ENCODE measurements around the gene VGF.

VGF gene

GRCh38 chr7:101128040-101128834 lies 37.1 kb downstream of the VGF start:
- H3K27me3 ChIP-seq (ENCODE audit: insufficient read depth, poor library complexity, severe bottlenecking), result no peaks in the 10 kb centered on the region
- H3K27ac ChIP-seq (replicated peaks), result no peak overlapping the region
- no peak overlapping the region for H3K4me3 ChIP-seq (replicated peaks; ENCODE audit: insufficient read depth, low read length)
- TF ChIP-seq GABPA (IDR thresholded peaks at IDR 0.05; ENCODE audit: low read depth) (no peak), POLR2AphosphoS5 (IDR thresholded peaks at IDR 0.05; ENCODE audit: low read depth) (no peak), SPI1 (IDR thresholded peaks at IDR 0.05; ENCODE audit: borderline replicate concordance, low read depth) (no peak), CTCF (IDR thresholded peaks at IDR 0.05; ENCODE audit: insufficient read depth, low read length) (no peak)
- no peak for DNase-seq (ENCODE audit: low read depth in 1 of 2, low spot score in 1 of 2)

- DNase-seq (ENCODE audit: low read depth in 1 of 2, low spot score in 1 of 2), result no peak
- Histone ChIP-seq H3K27me3 (ENCODE audit: insufficient read depth, poor library complexity, severe bottlenecking) (peaks cover 3% of the 10 kb centered on the region), H3K4me3 (replicated peaks; ENCODE audit: insufficient read depth, low read length) (no peak overlapping the region), H3K27ac (replicated peaks) (no peak overlapping the region)
- TF ChIP-seq POLR2AphosphoS5 (IDR thresholded peaks at IDR 0.05; ENCODE audit: low read depth) (no peak), REST (IDR thresholded peaks at IDR 0.05; ENCODE audit: insufficient replicate concordance, low read depth) (no peak), SPI1 (IDR thresholded peaks at IDR 0.05; ENCODE audit: borderline replicate concordance, low read depth) (no peak), CTCF (IDR thresholded peaks at IDR 0.05; ENCODE audit: insufficient read depth, low read length) (no peak), GABPA (IDR thresholded peaks at IDR 0.05; ENCODE audit: low read depth) (no peak)
Measured at GRCh38 chr7:101127460-101128039, 37.8 kb downstream of the VGF start.

DNA sequence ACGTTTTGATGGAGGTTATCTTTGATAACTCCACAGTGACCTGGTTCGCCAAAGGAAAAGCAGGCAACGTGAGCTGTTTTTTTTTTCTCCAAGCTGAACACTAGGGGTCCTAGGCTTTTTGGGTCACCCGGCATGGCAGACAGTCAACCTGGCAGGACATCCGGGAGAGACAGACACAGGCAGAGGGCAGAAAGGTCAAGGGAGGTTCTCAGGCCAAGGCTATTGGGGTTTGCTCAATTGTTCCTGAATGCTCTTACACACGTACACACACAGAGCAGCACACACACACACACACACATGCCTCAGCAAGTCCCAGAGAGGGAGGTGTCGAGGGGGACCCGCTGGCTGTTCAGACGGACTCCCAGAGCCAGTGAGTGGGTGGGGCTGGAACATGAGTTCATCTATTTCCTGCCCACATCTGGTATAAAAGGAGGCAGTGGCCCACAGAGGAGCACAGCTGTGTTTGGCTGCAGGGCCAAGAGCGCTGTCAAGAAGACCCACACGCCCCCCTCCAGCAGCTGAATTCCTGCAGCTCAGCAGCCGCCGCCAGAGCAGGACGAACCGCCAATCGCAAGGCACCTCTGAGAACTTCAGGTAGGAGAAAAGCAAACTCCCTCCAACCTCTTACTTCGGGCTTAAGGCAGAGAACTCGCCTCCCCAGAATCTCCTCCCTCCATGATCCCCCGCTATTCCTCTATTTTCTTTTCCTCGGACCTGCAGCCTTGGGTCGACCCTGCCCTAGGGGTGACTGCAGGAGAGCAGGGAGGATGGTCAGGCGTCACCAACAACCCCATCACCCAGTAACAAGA lies 38.5 kb downstream of the VGF start, which contains the start of gene SERPINE1:
Gene SERPINE1, plus strand, starts transcription at position 454 of the 809 bp plus-strand sequence. CDS start 1,290 bp downstream, outside the sequence.
- Histone ChIP-seq H3K27ac (replicated peaks) (no peak within 1 kb of the TSS), H3K27me3 (ENCODE audit: insufficient read depth, poor library complexity, severe bottlenecking) (peaks cover 6% of the 10 kb centered on the region), H3K4me3 (replicated peaks; ENCODE audit: insufficient read depth, low read length) (no peak within 1 kb of the TSS)
- TF ChIP-seq POLR2AphosphoS5 (IDR thresholded peaks at IDR 0.05; ENCODE audit: low read depth) (no peak), REST (IDR thresholded peaks at IDR 0.05; ENCODE audit: insufficient replicate concordance, low read depth) (no peak), SPI1 (IDR thresholded peaks at IDR 0.05; ENCODE audit: borderline replicate concordance, low read depth) (no peak), GABPA (IDR thresholded peaks at IDR 0.05; ENCODE audit: low read depth) (no peak), CTCF (IDR thresholded peaks at IDR 0.05; ENCODE audit: insufficient read depth, low read length) (no peak)
- DNase-seq (ENCODE audit: low read depth in 1 of 2, low spot score in 1 of 2), result peak; percentile 26 to 43
